GM18505 (cell line): ENCODE measurements around the gene TAS2R40.
"Not testable (repeated sequence)": the region's sequence is repeated elsewhere in the genome, so short reads cannot be mapped to it uniquely, and the experiment has no call there.

ENCODE experiments used
- ATAC-seq: cut with Tn5 transposase; IDR thresholded peaks from one replicate; pipeline ENCODE4 v1.9.1; 2021; ENCODE audit not compliant: unreplicated experiment
- POLR2A ChIP-seq: IDR thresholded peaks from 4 replicates; pipeline ENCODE4 v1.6.1; 2011; ENCODE audit warnings: borderline replicate concordance; ENCODE audit not compliant: insufficient read depth, insufficient read length; ENCODE audit errors: extremely low read depth

Gene TAS2R40

GRCh38 chr7:143210541-143210940, 11.3 kb upstream of the TAS2R40 start:
- no peak for TF ChIP-seq POLR2A
- ATAC-seq: no peak

DNA sequence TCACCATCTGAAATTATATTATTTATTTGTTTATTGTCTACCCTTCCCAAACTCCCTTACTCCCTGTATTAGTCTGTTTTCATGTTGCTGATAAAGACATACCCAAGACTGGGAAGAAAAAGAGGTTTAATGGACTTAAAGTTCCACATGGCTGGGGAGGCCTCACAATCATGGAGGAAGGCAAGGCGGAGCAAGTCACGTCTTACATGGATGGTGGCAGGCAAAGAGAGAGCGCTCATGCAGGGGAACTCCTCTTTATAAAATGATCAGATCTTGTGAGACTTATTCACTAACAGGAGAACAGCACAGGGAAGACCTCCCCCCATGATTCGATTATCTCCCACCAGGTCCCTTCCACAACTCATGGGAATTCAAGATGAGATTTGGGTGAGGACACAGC, 8.4 kb upstream of the TAS2R40 start:
- ATAC-seq: not testable (repeated sequence)

- no peak for TF ChIP-seq POLR2A
- peak; percentile 88 for ATAC-seq
These were observed 6.8 kb upstream of the TAS2R40 start for GRCh38 chr7:143214789-143215679.

DNA sequence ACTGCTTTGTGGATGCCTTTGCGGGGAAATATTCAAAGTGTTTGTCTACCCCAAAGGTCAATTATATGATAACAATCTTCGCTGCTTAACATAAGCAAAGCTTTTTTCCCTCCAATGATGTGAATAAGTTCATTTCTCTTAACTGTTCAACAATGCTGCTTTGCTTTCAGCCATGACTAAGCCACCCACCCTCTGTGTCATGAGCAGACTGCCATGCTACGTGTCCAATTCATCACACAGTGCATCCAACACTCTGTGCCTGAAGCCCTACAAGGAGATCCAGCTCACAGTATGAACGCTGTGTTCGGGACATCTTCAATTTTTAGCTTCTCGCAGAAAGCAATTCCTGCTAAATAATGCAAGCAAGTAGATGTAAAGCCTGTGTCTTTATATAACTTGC, 5.7 kb upstream of the TAS2R40 start:
- no peak for ATAC-seq
- TF ChIP-seq POLR2A: no peak

DNA sequence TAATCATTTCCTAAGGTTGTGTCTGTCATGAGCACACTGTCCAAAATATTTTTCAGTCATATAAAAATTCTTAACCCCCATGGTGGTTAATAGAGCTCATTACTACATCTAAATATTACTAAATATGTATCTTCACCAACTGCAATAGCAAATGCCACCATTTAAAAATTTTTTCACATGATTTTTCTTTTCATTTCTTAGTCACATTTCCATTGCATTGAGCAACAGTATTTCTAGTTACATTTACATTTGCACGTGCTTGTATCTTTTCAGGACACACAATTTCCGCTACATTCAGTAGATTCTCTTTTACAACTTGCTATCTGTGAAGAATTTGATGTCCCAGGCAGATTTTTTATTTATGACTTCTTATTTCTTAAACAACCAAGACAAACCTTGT, 5.2 kb upstream of the TAS2R40 start:
- no peak for TF ChIP-seq POLR2A
- ATAC-seq: no peak

DNA sequence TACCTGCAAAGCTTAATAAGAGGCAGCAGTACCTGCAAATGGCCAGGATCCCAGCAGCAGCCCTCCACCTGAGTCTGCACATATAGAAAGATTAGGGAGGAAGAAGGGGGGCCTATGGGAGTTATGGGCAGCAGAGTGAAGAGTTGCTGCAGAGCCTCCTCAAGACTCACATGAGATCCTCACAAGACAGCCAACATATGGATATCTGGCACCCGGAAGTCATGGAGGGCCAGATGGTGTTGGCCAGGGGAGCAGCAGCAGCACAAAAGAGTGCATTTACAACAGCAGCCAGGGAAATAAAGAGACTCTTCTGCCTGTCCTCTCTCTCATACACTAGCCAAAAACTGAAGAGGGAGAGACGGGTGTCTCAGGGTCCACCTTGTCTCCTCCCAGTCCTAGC, 4.0 kb upstream of the TAS2R40 start:
- no peak for TF ChIP-seq POLR2A
- no peak for ATAC-seq

- TF ChIP-seq POLR2A: no peak
These were observed 551 bp upstream of the TAS2R40 start for GRCh38 chr7:143221286-143221685.

GRCh38 chr7:143222782-143223181, 945 bp downstream of the TAS2R40 start:
- TF ChIP-seq POLR2A: no peak
- ATAC-seq: no peak

More at GRCh38 chr7:143221286-143221685, 551 bp upstream of the TAS2R40 start:
- no peak for ATAC-seq

GRCh38 chr7:143223784-143224183, 1.9 kb downstream of the TAS2R40 start:
- ATAC-seq: no peak
- TF ChIP-seq POLR2A: no peak

GRCh38 chr7:143225047-143225446, 3.2 kb downstream of the TAS2R40 start:
- no peak for ATAC-seq
- TF ChIP-seq POLR2A: no peak

DNA sequence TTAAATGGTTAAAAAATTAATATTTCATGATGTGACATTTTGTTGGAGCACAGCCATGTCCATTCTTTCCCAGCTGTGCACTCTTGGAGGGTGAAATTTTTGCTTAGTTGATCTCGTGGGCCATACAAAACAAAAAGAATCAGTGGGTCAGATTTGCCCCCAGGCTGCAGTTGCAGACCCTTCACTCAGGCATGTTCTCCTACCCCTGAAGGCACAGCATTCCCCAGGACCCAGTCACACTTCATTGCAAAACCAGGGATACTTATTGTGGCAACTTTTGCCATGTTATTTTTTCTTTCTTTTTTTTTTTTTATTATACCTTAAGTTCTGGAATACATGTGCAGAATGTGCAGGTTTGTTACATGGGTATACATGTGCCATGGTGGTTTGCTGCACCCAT, 6.0 kb downstream of the TAS2R40 start:
- ATAC-seq: no peak
- no peak for TF ChIP-seq POLR2A

DNA sequence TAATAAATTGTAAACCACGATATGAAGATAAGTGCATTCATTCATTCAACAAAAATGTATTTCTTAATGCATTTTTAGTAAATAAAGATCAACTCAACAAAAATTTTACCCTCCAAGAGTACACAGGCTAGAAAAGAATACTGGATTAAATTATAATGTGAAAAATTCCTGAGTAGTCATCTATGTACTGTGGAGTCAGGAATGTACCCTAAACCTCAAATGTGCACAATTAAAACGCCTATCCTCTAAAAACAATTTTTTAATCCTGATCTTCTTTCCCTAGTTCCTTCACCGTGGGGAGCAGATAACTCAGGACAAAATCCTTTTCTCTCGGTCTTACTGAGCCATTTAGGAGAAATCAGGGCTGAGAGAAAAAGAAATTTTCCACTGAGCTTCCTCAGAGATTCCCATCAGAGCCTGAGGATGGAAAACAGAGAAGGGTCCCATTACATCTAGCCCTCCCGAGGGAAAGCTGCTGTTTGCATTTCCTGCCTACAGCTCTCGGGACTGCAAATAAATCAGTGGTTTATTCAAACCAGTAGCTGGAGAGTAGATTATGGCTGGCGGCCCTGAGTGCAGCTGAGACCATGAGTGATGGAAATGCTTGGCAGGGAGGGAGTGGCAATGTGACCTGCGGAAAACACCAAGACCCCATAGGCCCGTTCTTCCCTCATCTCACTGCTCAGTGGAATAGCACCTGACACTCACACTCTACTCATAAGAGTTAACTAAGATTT, 7.4 kb downstream of the TAS2R40 start:
- no peak for TF ChIP-seq POLR2A
- no peak for ATAC-seq

DNA sequence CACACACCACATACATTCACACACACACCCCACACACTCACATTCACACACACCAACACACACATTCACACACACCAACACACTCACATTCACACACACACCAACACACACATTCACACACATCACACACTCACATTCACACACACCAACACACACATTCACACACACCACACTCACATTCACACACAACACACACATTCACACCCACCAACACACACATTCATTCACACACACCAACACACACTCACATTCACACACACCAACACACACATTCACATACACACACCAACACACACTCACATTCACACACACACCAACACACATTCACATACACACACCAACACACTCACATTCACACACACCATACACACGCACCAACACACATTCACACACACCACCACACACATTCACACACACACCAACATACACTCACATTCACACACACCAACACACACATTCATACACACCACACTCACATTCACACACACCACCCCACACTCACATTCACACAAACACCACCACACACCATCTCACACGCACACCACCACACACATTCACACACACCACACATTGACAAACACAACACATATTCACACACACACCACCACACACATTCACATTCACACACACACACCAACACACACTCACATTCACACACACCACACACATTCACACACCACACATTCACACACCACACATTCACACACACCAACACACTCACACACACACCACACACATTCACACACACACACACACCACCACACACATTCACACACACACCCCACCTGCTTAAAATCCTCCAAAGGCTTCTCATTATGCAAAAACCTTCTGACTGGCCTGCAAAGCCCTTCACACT, 9.0 kb downstream of the TAS2R40 start:
- ATAC-seq: no peak
- TF ChIP-seq POLR2A: no peak
